KOPT-K1 (cell line): ENCODE measurements around the gene A4GALT.

Experiments
- H3K27ac ChIP-seq: fragments of 200-600 bp; sonication (generic); 2 replicates; pipeline ENCODE4 v1.5.1; 2016; ENCODE audit warnings: antibody characterized with exemption, mild to moderate bottlenecking, low read depth, low read length; ENCODE audit not compliant: poor library complexity, severe bottlenecking
- H3K36me3 ChIP-seq: fragments of 200-600 bp; sonication (generic); 2 replicates; pipeline ENCODE4 v1.5.1; 2017; ENCODE audit warnings: antibody characterized with exemption, mild to moderate bottlenecking, low read length, moderate library complexity; ENCODE audit not compliant: insufficient read depth
- H3K9me3 ChIP-seq: fragments of 200-600 bp; sonication (generic); 2 replicates; pipeline ENCODE4 v1.5.1; 2017; ENCODE audit warnings: antibody characterized with exemption, low read length, mild to moderate bottlenecking; ENCODE audit not compliant: insufficient read depth, poor library complexity, severe bottlenecking

Gene A4GALT

GRCh38 chr22:42644422-42645340 is 76.0 kb downstream of the A4GALT start:
- H3K36me3 ChIP-seq, result no peaks in the 10 kb centered on the region; the same call in 1 of the 2 replicates
- H3K27ac ChIP-seq, result no peak overlapping the region
- H3K9me3 ChIP-seq, result no peaks in the 10 kb centered on the region

GRCh38 chr22:42643634-42644421 is 76.8 kb downstream of the A4GALT start:
- Histone ChIP-seq H3K27ac (no peak overlapping the region), H3K36me3 (no peaks in the 10 kb centered on the region; the same call in 1 of the 2 replicates), H3K9me3 (no peaks in the 10 kb centered on the region)

GRCh38 chr22:42642806-42643633 is 77.7 kb downstream of the A4GALT start:
- Histone ChIP-seq H3K36me3 (no peaks in the 10 kb centered on the region; the same call in 1 of the 2 replicates), H3K9me3 (no peaks in the 10 kb centered on the region), H3K27ac (no peak overlapping the region)
